Measurements from ENCODE around the gene HAUS5. TPM values are rescaled to one million over a fixed set of nuclear protein-coding genes. Genes with fewer than 3 reads are reported as not detected.
A peak's percentile ranks its signal among the peaks of the same experiment; 100 is the strongest.

HAUS5 gene
- total and polyA plus RNA-seq, 2 donors (not counting 1 experiment from before 2014, with no cell fraction given) = 32.2 to 42.8 TPM

GRCh38 chr19:35628264-35628564 is 15.7 kb downstream of the HAUS5 start:
- Histone ChIP-seq H3K4me1 (ENCODE audit: control insufficient read depth in 2 of 2, insufficient read depth in 2 of 2, low read length in 2 of 2) (peaks cover 8 to 17% of the 10 kb centered on the region in 2 donors), H3K27me3 (replicated peaks in 1 of 4; ENCODE audit: control extremely low read depth in 1 of 4, control insufficient read depth in 3 of 4, insufficient read depth in 4 of 4, low read length in 3 of 4) (no peaks in the 10 kb centered on the region), H3K9me3 (ENCODE audit: control extremely low read depth in 1 of 3, control insufficient read depth in 2 of 3, insufficient read depth in 1 of 3, low read length in 2 of 3) (no peaks in the 10 kb centered on the region), H3K4me3 (ENCODE audit: control extremely low read depth in 1 of 5, extremely low read depth in 1 of 5, insufficient read depth in 1 of 5, low read depth in 2 of 5, low read length in 4 of 5) (peak overlapping the region; percentile 81 to 98 (median 85)), H3K9ac (ENCODE audit: low read length) (peak overlapping the region; percentile 81), H3K4me2 (replicated peaks; ENCODE audit: low read depth, low read length, poor library complexity, severe bottlenecking) (peak overlapping the region; percentile 78), H3K79me2 (ENCODE audit: control insufficient read depth, insufficient read depth, low read length) (peaks cover 4% of the 10 kb centered on the region), H3K27ac (ENCODE audit: low read length in 2 of 2) (peak overlapping the region; percentile 80 to 89), H2AFZ (ENCODE audit: insufficient read depth, low read depth, low read length, poor library complexity, severe bottlenecking) (peak overlapping the region; percentile 91), H3K36me3 (replicated peaks in 1 of 2; ENCODE audit: control extremely low read depth in 1 of 2, control insufficient read depth in 1 of 2, extremely low read depth in 1 of 2, insufficient read depth in 2 of 2, low read length in 1 of 2) (peaks cover 0 to 26% of the 10 kb centered on the region in 2 experiments), H4K20me1 (ENCODE audit: control insufficient read depth, insufficient read depth, low read length, poor library complexity, severe bottlenecking) (peaks cover 9% of the 10 kb centered on the region)
- WGBS (ENCODE audit: insufficient coverage) = 14% methylated on average over 7 of the region's 9 CpGs
- no peak for DNase-seq
- CTCF ChIA-PET = interaction anchor here (0.7 kb wide), 1 partner anchor 561 kb away, joined by 3 read pairs; no protein-coding TSS in a partner anchor
- Mint-ChIP-seq H3K9me3 (ENCODE audit: insufficient read depth) (no peaks in the 10 kb centered on the region), H3K27ac (peak overlapping the region; percentile 99), H3K27me3 (no peaks in the 10 kb centered on the region), H3K4me1 (peaks cover 25% of the 10 kb centered on the region), H3K4me3 (peak overlapping the region; percentile 99)
- POLR2A ChIA-PET = interaction anchor here (0.5 kb wide), 1 partner anchor 21 kb away, joined by 3 read pairs; no protein-coding TSS in a partner anchor
- TF ChIP-seq EZH2 (IDR thresholded peaks at IDR 0.05; ENCODE audit: borderline replicate concordance, insufficient read depth, low read depth, low read length, poor library complexity, severe bottlenecking) (no peak), CTCF (IDR thresholded peaks at IDR 0.05) (no peak)
- intact Hi-C loops (cut with micrococcal nuclease) = loop anchor here (1.0 kb wide), 4 partner anchors 16 to 83 kb away; partner anchors contain the start of genes COX6B1, HAUS5 and TMEM147
- ATAC-seq (ENCODE audit: low read depth) = no peak

GRCh38 chr19:35628565-35629331 is 16.2 kb downstream of the HAUS5 start, which contains the start of gene RBM42:
TSS of gene RBM42 (plus strand) at chr19:35629036. CDS start at chr19:35629154, 118 bp downstream.
- no peaks in the 10 kb centered on the region for H3K27me3 ChIP-seq (replicated peaks in 1 of 4; ENCODE audit: control extremely low read depth in 1 of 4, control insufficient read depth in 3 of 4, insufficient read depth in 4 of 4, low read length in 3 of 4)
- peak within 1 kb of the TSS; percentile 81 to 98 (median 85) for H3K4me3 ChIP-seq (ENCODE audit: control extremely low read depth in 1 of 5, extremely low read depth in 1 of 5, insufficient read depth in 1 of 5, low read depth in 2 of 5, low read length in 4 of 5)
- Mint-ChIP-seq H3K4me3 (peak within 1 kb of the TSS; percentile 99), H3K27me3 (no peaks in the 10 kb centered on the region), H3K9me3 (ENCODE audit: insufficient read depth) (no peaks in the 10 kb centered on the region), H3K4me1 (peaks cover 25% of the 10 kb centered on the region), H3K27ac (peak within 1 kb of the TSS; percentile 99)
- H4K20me1 ChIP-seq (ENCODE audit: control insufficient read depth, insufficient read depth, low read length, poor library complexity, severe bottlenecking) = peaks cover 9% of the 10 kb centered on the region
- H3K79me2 ChIP-seq (ENCODE audit: control insufficient read depth, insufficient read depth, low read length) = peaks cover 4% of the 10 kb centered on the region
- peak within 1 kb of the TSS; percentile 80 to 89 for H3K27ac ChIP-seq (ENCODE audit: low read length in 2 of 2)
- intact Hi-C loops (cut with micrococcal nuclease) = loop anchor here (1.0 kb wide), 4 partner anchors 16 to 83 kb away; partner anchors contain the start of genes COX6B1, HAUS5 and TMEM147
- H3K36me3 ChIP-seq (replicated peaks in 1 of 2; ENCODE audit: control extremely low read depth in 1 of 2, control insufficient read depth in 1 of 2, extremely low read depth in 1 of 2, insufficient read depth in 2 of 2, low read length in 1 of 2) = peaks cover 0 to 29% of the 10 kb centered on the region in 2 experiments
- ChIA-PET CTCF (no interaction called here), POLR2A (interaction anchor here (0.5 kb wide), 1 partner anchor 21 kb away, joined by 3 read pairs; no protein-coding TSS in a partner anchor)
- WGBS (ENCODE audit: insufficient coverage) = under 1% methylated on average over 56 of the region's 56 CpGs
- H3K4me2 ChIP-seq (replicated peaks; ENCODE audit: low read depth, low read length, poor library complexity, severe bottlenecking) = peak within 1 kb of the TSS; percentile 78
- H3K9me3 ChIP-seq (ENCODE audit: control extremely low read depth in 1 of 3, control insufficient read depth in 2 of 3, insufficient read depth in 1 of 3, low read length in 2 of 3) = no peaks in the 10 kb centered on the region
- H3K4me1 ChIP-seq (ENCODE audit: control insufficient read depth in 2 of 2, insufficient read depth in 2 of 2, low read length in 2 of 2) = peaks cover 8 to 17% of the 10 kb centered on the region in 2 donors
- DNase-seq = peak; percentile 98
- H2AFZ ChIP-seq (ENCODE audit: insufficient read depth, low read depth, low read length, poor library complexity, severe bottlenecking) = peak within 1 kb of the TSS; percentile 91
- peak; percentile 99 for ATAC-seq (ENCODE audit: low read depth)
- peak within 1 kb of the TSS; percentile 81 for H3K9ac ChIP-seq (ENCODE audit: low read length)
- TF ChIP-seq EZH2 (IDR thresholded peaks at IDR 0.05; ENCODE audit: borderline replicate concordance, insufficient read depth, low read depth, low read length, poor library complexity, severe bottlenecking) (no peak), CTCF (IDR thresholded peaks at IDR 0.05) (no peak)

Measured in B cell (primary cell).